Measurements from ENCODE around the gene TYMP. TPM values are rescaled to one million over a fixed set of nuclear protein-coding genes. Genes with fewer than 3 reads are reported as not detected.

The TYMP gene
- total and polyA plus RNA-seq, 2 of the 8 experiments (the other 6 are each of a cell fraction or from before 2014, with no cell fraction given) = 0.43 to 0.48 TPM

DNA sequence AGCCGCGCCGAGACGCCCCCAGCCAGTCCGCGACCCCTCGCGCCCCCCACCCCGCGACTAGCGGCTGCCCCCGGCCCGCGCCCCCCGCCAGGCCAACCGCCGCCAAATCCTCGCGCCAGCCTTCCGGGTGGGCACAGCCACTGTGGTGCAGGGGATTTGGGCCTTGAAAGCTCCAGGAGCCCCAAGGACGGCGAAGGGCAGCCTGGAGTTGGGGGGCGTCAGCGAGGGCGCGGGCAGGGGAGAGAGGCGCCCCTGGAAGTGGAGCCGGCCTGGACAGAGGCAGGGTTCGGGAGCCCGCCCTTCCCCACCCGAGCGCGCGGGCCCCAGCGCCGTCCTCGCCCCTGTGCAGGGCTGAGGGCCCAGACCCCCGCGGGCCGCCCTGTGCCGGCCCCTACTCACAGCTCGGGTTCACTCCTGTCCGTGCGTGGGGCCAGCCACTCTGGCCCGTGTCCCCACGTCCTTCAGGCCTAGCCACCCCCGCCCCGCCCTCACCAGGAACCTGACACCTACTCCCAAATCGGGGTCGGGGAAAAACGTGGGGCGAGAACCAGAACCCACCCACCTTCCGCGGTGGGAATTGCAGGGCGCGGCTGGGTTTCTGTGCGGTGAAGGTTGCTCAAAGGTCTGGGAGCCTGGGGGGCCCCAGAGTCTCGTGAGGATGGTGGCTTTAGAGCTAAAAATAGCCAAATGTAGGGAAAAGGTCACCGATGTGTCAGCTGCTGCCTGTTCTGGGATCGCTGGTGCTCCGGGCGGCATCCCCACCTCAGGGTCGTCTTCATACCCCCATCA, 48.4 kb upstream of the TYMP start, which contains the start of gene CPT1B:
Gene CPT1B (minus strand): TSS at position 441 of the 789 bp plus-strand sequence. CDS start 512 bp downstream, outside the sequence.
- no peak within 1 kb of the TSS for H3K27ac ChIP-seq (ENCODE audit: low read depth, low read length)
- H2AFZ ChIP-seq (ENCODE audit: low read length) = no peak within 1 kb of the TSS
- CTCF ChIA-PET (ENCODE audit: partially characterized antibody) = interaction anchor here (0.8 to 8.1 kb wide), 11 partner anchors 9 to 122 kb away, joined by 3 to 84 read pairs (median 9); partner anchors contain the start of gene SYCE3
- TF ChIP-seq SRF (IDR thresholded peaks at IDR 0.05; ENCODE audit: low read depth, low read length) (no peak), TCF12 (IDR thresholded peaks at IDR 0.05; ENCODE audit: low read depth, low read length) (no peak), SIN3A (conservative IDR thresholded peaks at IDR 0.05 in 1 of 2, IDR thresholded peaks at IDR 0.05 in 1 of 2; ENCODE audit: low read depth in 1 of 2, low read length in 2 of 2) (no peak), EZH2 (IDR thresholded peaks at IDR 0.05; ENCODE audit: low read depth, low read length, severe bottlenecking) (no peak), SUZ12 (IDR thresholded peaks at IDR 0.05; ENCODE audit: low read length) (no peak), TBP (IDR thresholded peaks at IDR 0.05; ENCODE audit: low read depth, low read length) (no peak), HDAC2 (IDR thresholded peaks at IDR 0.05; ENCODE audit: borderline replicate concordance in 1 of 2, low read depth in 2 of 2, low read length in 2 of 2) (no peak), RFX5 (IDR thresholded peaks at IDR 0.05; ENCODE audit: borderline replicate concordance, low read depth, low read length) (no peak)
- TF ChIP-seq, protein P1, sequence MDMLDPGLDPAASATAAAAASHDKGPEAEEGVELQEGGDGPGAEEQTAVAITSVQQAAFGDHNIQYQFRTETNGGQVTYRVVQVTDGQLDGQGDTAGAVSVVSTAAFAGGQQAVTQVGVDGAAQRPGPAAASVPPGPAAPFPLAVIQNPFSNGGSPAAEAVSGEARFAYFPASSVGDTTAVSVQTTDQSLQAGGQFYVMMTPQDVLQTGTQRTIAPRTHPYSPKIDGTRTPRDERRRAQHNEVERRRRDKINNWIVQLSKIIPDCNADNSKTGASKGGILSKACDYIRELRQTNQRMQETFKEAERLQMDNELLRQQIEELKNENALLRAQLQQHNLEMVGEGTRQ (IDR thresholded peaks at IDR 0.05; ENCODE audit: low read length) = no peak

More for the DNA sequence above, 48.4 kb upstream of the TYMP start, which contains the start of gene CPT1B:
- Histone ChIP-seq H3K9me3 (ENCODE audit: insufficient read depth in 2 of 2, low read depth in 1 of 2, low read length in 1 of 2) (no peaks in the 10 kb centered on the region), H3K27me3 (replicated peaks in 1 of 4; ENCODE audit: control insufficient read depth in 3 of 4, extremely low read depth in 1 of 4, insufficient read depth in 3 of 4, low read length in 3 of 4) (no peaks in the 10 kb centered on the region), H3K4me2 (ENCODE audit: insufficient read depth in 1 of 2, low read depth in 2 of 2, low read length in 2 of 2) (no peak within 1 kb of the TSS), H2AK5ac (ENCODE audit: low read depth, low read length) (no peak within 1 kb of the TSS), H3K18ac (ENCODE audit: extremely low read depth, low read length) (no peak within 1 kb of the TSS), H3K23me2 (ENCODE audit: low read depth, low read length) (peaks cover 4% of the 10 kb centered on the region; the same call in 1 of the 2 replicates), H3K23ac (ENCODE audit: insufficient read length) (no peak within 1 kb of the TSS), H2BK12ac (ENCODE audit: low read depth, low read length) (no peak within 1 kb of the TSS), H3K79me1 (ENCODE audit: low read depth, low read length) (peaks cover 7% of the 10 kb centered on the region; the same call in 1 of the 2 replicates), H4K91ac (replicated peaks; ENCODE audit: insufficient read length, low read length) (no peak within 1 kb of the TSS), H3K4me1 (replicated peaks in 1 of 4; ENCODE audit: control insufficient read depth in 3 of 4, insufficient read depth in 4 of 4, low read length in 3 of 4) (peaks cover 0 to 4% (median 3%) of the 10 kb centered on the region in 4 experiments; a peak in 3 of 7 replicates), H2BK20ac (ENCODE audit: low read length) (no peak within 1 kb of the TSS), H3K4ac (replicated peaks; ENCODE audit: insufficient read length, low read depth, low read length) (no peak within 1 kb of the TSS), H3K4me3 (ENCODE audit: extremely low read depth in 1 of 4, insufficient read depth in 2 of 4, low read depth in 3 of 4, low read length in 4 of 4) (no peak within 1 kb of the TSS), H3K36me3 (ENCODE audit: control insufficient read depth in 2 of 4, insufficient read depth in 4 of 4, low read length in 3 of 4) (peaks cover 1 to 13% (median 8%) of the 10 kb centered on the region in 4 experiments; a peak in 7 of 8 replicates), H2BK5ac (ENCODE audit: low read depth, low read length) (no peak within 1 kb of the TSS), H4K8ac (ENCODE audit: extremely low read depth, insufficient read depth, low read length) (peak within 1 kb of the TSS; percentile 80), H3K79me2 (ENCODE audit: control insufficient read depth in 1 of 2, insufficient read depth in 2 of 2, low read length in 2 of 2) (peaks cover 0 to 7% of the 10 kb centered on the region in 2 experiments; a peak in 1 of 4 replicates), H3K9ac (replicated peaks in 1 of 4; ENCODE audit: extremely low read depth in 1 of 4, low read depth in 3 of 4, low read length in 3 of 4) (no peak within 1 kb of the TSS), H4K20me1 (replicated peaks in 1 of 2; ENCODE audit: control insufficient read depth in 1 of 2, insufficient read depth in 2 of 2, low read length in 2 of 2) (peaks cover 4 to 7% of the 10 kb centered on the region in 2 experiments), H3K14ac (ENCODE audit: insufficient read length) (no peak within 1 kb of the TSS), H2BK120ac (replicated peaks; ENCODE audit: low read depth, low read length) (no peak within 1 kb of the TSS), H2BK15ac (ENCODE audit: low read length) (no peak within 1 kb of the TSS), H4K5ac (ENCODE audit: insufficient read length, low read depth, low read length) (no peak within 1 kb of the TSS), H3K56ac (replicated peaks; ENCODE audit: insufficient read length, low read depth, low read length) (no peak within 1 kb of the TSS)
- POLR2A ChIA-PET (ENCODE audit: partially characterized antibody) = interaction anchor here (0.8 to 5.4 kb wide), 7 partner anchors 9 to 85 kb away, joined by 3 to 37 read pairs (median 4); partner anchors contain the start of gene SYCE3
- FAIRE-seq (no peak), DNase-seq (ENCODE audit: low read depth in 1 of 2, low spot score in 2 of 2) (no peak)
- 75% methylated on average over 17 of the region's 63 CpGs; no CpG with 5 or more reads in 1 of the 2 experiments for WGBS, 2 experiments (ENCODE audit: extremely low coverage in 1 of 2, insufficient coverage in 1 of 2, insufficient read length in 1 of 2, insufficient replicate concordance in 2 of 2, low coverage in 1 of 2, low lambda C conversion rate in 2 of 2, missing lambda C conversion rate in 1 of 2)
